H4 (cell line): ENCODE measurements around the gene BCAS3. TPM values are rescaled to one million over a fixed set of nuclear protein-coding genes. Genes with fewer than 3 reads are reported as not detected.
"Not testable (repeated sequence)": the region's sequence is repeated elsewhere in the genome, so short reads cannot be mapped to it uniquely, and the experiment has no call there.

Experiments
- DNase-seq: peaks from one replicate; pipeline ENCODE4 v3.0.0-alpha.2; 2015; ENCODE audit warnings: low spot score
- total RNA-seq: library from RNA; depleted of rRNA; stranded (reverse); fragments of >200 nt; shearing (Covaris generic); gene quantifications from 2 replicates; pipeline ENCODE4 v1.2.3, GENCODE V29; 2014

The BCAS3 gene
- total RNA-seq, 1 experiment from 2014 or later: 10.2 TPM

DNA sequence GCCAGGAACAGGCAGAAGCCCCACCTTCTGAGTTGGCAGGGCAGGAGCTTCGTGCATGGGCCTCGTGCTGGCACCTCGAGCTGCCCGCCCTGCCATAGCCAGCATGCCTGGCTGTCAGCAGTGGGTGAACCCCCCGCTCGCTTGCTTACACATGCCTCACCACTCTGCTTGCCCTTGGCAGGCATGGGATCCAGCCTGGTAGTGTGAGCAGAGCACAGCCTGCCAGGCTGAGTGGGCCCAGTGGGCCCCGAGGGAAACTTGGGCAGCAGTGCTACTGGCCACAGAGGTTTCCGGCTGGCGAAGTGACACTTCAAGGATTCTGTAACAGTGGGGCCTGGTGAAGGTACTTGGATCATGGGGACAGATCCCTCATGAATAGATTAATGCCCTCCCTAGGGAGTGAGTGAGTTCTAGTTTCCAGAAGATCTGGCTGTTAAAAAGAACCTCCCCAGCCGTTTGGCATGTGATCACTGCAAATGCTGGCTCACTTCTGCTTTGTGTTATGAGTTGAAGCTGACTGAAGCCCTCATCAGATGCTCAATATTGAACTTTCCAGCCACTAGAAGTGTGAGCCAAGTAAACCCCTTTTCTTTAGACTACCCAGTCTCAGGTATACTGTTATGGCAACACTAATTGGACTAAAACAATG is 114.7 kb downstream of the BCAS3 start:
- DNase-seq: no peak

DNA sequence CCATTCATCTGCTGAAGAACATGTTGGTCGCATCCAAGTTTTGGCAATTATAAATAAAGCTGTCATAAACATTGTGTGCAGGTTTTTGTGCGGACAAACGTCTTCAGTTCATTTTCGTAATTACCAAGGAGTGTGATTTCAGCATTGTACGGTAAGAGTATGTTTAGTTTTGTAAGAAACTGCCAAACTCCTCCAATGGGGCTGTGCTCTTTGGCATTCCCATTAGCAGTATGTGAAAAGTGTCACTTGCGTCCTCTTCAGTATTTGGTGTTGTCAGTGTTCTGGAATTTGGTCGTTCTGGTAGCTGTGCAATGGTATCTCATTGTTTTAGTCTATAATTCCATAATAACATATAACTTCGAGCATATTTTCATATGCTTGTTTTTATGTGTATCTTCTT is 120.9 kb downstream of the BCAS3 start:
- DNase-seq: no peak

DNA sequence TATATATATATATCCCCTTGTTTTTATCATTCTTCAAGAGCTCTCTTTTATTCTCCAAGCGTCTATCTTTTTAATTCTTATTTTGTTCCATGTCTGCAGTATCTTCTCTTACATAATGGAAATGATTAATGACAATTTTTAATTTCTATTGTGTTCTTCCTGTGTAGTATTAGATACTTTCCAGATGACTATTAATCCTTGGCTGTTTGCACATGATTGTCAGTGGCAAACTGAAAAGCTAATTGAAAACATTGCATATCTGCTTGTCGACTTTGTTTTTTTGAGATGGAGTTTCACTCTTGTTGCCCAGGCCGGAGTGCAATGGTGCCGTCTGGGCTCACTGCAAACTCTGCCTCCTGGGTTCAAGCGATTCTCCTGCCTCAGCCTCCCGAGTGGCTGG is 124.7 kb downstream of the BCAS3 start:
- DNase-seq: no peak

DNA sequence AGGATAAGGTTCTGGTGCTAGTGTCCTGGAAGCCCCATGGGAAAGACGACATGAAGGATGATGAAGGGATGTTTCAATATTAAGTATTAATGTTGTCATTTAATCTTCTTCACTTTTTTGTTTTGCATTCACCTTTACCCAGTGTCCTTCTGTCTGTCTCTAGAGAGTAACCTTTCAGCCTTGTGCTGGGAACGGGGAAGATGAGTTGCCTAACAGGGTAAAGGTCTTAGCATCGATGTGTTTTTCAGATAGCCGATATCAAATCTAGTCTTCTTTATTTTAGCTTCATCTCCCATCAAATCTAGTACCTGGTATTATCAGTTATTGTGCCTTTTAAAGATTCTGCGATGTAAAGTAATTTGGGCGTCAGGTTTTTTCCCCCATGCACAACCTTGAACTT is 125.4 kb downstream of the BCAS3 start:
- DNase-seq: no peak

GRCh38 chr17:60804831-60805230 is 127.2 kb downstream of the BCAS3 start:
- DNase-seq: no peak

GRCh38 chr17:60809421-60809820 is 131.8 kb downstream of the BCAS3 start:
- DNase-seq: no peak

GRCh38 chr17:60814941-60815340 is 137.3 kb downstream of the BCAS3 start:
- DNase-seq: not testable (repeated sequence)

GRCh38 chr17:60817192-60817591 is 139.5 kb downstream of the BCAS3 start:
- DNase-seq: peak; percentile 83

DNA sequence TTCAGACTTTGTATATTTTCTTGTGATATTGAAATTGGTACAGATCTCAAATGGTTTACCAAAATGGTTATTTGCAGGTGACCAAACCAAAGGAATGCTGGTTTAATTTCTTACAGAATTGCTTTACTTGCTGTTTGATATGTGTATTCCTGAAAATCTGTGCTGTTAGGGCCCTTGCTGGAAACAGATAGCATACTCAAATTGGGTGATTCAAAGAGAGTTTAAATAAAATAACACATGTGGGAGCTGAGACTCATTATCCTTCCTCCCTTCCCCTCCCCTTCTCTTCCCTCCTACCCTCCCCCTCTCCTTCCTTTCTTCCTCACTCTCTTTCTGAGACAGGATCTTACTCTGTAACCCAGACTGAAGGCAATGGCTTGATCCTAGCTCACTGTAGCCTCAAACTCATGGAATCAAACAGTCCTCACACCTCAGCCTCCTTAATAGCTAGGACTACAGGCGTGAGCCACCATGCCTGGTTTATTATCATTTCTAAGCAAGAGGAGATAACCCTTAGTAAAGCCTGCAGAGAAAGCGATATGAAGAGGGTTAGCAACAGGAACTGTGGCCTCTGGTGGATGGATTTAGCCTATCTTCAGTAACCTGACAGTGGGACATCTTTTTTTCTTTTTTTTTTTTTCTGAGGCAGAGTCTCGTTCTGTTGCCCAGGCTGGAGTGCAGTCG is 141.9 kb downstream of the BCAS3 start:
- DNase-seq: no peak

DNA sequence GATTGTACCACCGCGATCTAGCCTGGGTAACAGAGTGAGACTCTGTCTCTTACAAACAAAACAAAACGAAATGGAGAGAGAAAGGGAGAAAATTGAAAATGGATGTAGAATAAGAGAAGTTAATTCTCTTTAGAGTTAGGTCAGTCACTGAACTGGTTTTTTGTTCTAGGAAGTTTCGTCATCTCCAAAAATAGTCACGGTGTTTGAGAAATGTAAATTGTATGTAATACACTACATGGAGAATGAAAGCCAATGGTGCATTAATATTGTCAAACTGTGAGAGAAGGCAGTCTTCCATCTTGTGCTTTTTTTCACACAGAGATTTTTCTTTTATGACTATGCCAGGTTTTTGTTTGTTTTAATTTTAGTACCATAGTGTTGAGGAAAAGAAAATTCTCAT is 145.9 kb downstream of the BCAS3 start:
- DNase-seq: no peak

DNA sequence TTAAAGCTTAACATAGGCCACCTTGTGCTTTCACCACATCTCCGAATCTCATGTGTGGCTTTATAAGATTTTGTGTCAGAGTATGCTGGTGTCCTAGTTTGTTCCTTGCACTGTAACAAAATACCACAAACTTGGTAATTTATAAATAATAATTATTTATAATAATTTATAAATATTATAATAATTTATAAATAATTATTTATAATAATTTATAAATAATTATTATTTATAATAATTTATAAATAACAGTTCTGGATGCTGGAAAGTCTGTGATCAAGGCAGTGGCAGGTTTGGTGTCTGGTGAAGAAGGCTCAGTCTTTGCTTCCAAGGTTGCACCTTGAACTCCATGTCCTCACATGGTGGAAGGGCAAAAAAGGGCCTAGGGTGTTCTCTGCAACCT is 147.7 kb downstream of the BCAS3 start:
- DNase-seq: no peak

DNA sequence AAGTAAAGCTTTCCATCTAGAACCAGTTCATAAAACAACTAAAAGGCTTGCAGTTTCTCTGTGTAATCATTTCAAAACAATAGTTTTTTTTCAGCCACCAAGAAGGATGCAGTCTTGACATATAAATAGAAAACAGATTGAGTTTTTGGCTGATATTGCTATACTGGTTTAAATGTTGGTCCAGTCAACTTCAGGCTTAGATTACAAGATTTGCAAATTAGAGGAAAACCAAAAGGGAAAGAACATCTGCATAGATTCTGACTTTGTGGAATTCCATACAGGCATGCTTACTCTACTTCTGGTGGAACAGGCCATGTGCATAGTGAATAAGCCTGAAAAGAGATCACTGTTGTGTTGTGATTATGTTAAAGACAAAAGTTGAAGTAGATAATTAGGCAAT is 150.3 kb downstream of the BCAS3 start:
- DNase-seq: no peak

DNA sequence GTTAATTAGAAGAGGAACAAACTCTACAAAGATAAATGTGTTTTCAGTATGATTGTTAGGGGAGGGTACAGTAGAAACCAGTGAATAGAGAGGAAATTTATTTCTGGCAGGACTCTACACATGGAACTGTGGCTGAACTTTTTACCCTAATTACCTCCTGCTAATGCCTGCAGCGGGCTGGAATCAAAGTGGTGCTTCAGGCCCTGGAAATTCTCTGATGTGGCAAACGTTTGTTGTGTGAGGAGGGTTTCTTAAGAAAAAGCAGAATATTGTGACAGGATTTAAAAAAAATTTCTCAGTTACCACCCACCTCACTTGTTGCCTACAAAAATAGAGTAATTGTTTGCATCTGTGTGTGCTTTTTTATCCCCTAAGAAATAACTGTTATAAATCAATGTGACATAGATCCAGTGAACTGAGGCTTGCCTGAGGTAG is 154.5 kb downstream of the BCAS3 start:
- DNase-seq: no peak

DNA sequence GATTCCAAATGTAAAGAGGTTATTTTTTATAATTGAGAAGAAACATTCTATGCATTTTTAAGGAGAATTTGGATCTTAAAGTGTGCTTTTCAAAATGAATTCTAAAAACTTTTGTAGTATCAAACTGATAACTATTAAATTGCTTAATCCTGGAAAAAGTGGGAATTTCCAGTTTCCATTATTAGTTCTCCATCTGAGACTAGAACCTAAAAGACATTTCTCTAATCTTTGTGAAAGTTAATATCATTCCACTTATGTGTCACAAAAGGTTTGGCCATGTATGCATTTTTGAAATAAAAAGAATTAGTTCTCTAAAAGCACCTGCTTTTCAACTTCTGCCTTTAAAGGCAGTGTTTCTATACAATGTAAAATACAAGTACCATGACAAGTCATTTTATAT is 155.0 kb downstream of the BCAS3 start:
- no peak for DNase-seq

GRCh38 chr17:60840456-60840855 is 162.8 kb downstream of the BCAS3 start:
- DNase-seq: no peak

DNA sequence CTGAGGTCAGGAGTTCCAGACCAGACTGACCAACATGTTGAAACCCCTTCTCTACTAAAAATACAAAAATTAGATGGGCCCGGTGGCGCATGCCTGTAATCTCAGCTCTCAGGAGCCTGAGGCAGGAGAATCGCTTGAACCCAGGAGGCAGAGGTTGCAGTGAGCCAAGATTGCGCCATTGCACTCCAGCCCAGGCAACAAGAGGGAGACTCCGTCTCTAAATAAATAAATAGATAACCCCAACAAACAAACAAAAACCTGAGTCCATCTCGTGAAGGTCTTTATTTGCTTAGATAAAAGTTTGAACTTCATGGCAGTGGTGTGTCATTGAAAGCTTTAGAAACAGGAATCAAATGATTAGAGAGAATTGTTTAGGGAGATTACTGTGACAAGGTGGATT is 167.4 kb downstream of the BCAS3 start:
- DNase-seq: no peak

DNA sequence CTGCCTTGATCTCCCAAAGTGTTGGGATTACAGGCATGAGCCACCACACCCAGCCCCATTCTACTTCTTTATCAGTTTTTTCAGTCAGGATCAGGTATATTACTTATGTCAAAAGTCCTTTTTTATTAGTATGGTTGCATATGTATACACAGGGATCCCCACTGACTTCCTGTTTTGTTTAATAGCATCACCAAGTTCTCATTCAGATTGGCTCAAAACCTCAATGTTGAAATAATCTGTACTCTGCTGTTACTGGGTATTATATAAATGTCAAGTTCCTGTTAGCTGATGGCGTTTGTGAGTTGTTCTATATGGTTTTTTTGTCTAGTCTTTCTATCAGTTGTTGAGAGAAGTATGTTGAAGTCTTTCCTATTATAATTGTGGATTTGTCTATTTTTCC is 168.5 kb downstream of the BCAS3 start:
- DNase-seq: no peak

GRCh38 chr17:60851181-60851580 is 173.5 kb downstream of the BCAS3 start:
- DNase-seq: no peak

GRCh38 chr17:60857556-60858080 is 180.0 kb downstream of the BCAS3 start:
- DNase-seq: no peak

DNA sequence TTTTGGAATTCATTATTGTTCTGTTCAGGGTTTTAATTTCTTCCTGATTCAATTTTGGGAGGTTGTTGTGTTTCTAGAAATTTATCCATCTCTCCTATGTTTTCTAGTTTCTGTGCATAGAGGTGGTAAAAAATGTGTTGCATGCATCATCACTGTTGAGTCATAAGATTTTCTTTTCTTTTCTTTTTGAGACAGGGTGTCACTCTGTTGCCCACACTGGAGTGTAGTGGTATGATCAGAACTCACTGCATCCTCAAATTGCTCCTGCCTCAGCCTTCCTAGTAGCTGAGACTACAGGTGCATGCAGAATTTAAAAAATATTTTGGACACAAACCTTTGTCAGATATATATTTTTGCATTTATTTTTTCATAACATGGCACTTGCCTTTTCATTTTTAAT is 184.8 kb downstream of the BCAS3 start:
- no peak for DNase-seq

GRCh38 chr17:60863892-60864707 is 186.4 kb downstream of the BCAS3 start:
- peak; percentile 39 for DNase-seq

DNA sequence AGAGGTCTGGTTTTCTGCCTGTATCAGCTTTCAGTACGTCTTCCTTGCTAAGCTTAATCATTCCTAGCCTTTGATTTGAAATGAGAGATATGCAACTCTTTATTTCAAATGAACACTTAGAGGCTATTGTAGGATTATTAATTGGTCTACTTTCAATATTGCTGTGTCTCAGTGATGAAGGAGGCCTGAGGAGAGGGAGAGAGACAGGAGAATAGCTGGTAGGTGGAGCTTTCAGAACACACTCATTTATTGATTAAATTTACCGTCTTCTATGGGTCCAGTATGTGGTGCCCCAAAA is 187.0 kb downstream of the BCAS3 start:
- no peak for DNase-seq

DNA sequence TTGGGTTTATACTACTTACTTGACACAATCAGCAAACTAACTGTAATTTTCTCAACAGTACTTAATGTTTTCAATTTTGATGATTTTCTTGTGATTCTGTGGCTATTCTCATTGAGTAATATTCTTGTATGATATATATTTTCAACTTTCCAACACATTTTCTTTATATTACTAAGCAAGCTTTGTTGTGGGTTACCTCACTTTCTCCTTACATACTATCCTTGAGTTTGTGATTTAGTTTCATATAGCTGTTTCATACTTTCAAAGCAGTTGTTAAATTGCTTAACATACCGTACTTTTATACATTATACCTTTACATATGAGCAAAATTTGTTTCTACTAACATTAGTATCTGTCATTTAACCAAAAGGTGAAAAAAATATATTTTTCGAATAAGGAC is 197.1 kb downstream of the BCAS3 start:
- DNase-seq: no peak
